ENCODE results near the gene QSOX1.

- TF ChIP-seq CTCF (IDR thresholded peaks at IDR 0.05; ENCODE audit: insufficient read depth, low read length, poor library complexity, severe bottlenecking) = no peak
- TF ChIP-seq EZH2phosphoT487 (conservative IDR thresholded peaks at IDR 0.05; ENCODE audit: low read length) = no peak
These were observed 90.2 kb downstream of the QSOX1 start for GRCh38 chr1:180244840-180245239.

Data from SU-DHL-6 (cell line).